SH-SY5Y (cell line): ENCODE results near the gene CD82.

Source experiments
- GATA2 ChIP-seq: IDR thresholded peaks from 2 replicates; pipeline ENCODE4 v1.6.1; 2011; ENCODE audit warnings: mild to moderate bottlenecking, low read depth, low read length
- GATA3 ChIP-seq: IDR thresholded peaks from 2 replicates; pipeline ENCODE4 v1.6.1; 2011; ENCODE audit warnings: low read depth, mild to moderate bottlenecking, low read length, moderate library complexity

- no peak for TF ChIP-seq GATA2
- TF ChIP-seq GATA3 = no peak
Measured at GRCh38 chr11:44648109-44648508, 82.6 kb downstream of the CD82 start.
